ENCODE measurements around the gene OGFOD1.
"Not testable (repeated sequence)": the region's sequence is repeated elsewhere in the genome, so short reads cannot be mapped to it uniquely, and the experiment has no call there.

Gene OGFOD1

GRCh38 chr16:56481468-56482122 lies 30.2 kb downstream of the OGFOD1 start:
- DNase-seq = no peak

- no peak for DNase-seq
Measured at GRCh38 chr16:56482683-56483236, 31.4 kb downstream of the OGFOD1 start.

- DNase-seq = no peak
Measured at GRCh38 chr16:56483394-56483793, 32.0 kb downstream of the OGFOD1 start.

GRCh38 chr16:56488035-56488434 lies 36.7 kb downstream of the OGFOD1 start:
- no peak for DNase-seq

- not testable (repeated sequence) for DNase-seq
Measured at GRCh38 chr16:56488868-56489267, 37.5 kb downstream of the OGFOD1 start.

- no peak for DNase-seq
Measured at GRCh38 chr16:56491657-56492261, 40.4 kb downstream of the OGFOD1 start.

- DNase-seq = no peak
Measured at GRCh38 chr16:56493126-56493525, 41.8 kb downstream of the OGFOD1 start.

DNA sequence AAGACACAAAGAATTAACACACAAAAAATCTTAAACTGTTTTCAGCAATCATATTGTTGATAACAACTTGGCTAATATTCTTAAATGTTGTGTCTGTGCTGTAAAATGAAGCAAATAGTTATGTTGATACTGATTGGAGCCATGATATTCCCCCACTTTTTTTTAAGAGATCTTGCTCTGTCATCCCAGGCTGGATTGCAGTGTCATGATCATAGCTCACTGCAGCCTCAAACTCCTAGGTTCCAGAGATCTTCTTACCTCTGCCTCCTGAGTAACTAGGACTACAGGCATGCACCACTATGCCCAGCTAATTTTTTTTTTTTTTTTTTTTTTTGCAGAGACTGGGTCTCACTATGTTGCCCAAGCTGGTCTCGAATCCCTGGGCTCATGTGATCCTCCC lies 42.5 kb downstream of the OGFOD1 start:
- no peak for DNase-seq

DNA sequence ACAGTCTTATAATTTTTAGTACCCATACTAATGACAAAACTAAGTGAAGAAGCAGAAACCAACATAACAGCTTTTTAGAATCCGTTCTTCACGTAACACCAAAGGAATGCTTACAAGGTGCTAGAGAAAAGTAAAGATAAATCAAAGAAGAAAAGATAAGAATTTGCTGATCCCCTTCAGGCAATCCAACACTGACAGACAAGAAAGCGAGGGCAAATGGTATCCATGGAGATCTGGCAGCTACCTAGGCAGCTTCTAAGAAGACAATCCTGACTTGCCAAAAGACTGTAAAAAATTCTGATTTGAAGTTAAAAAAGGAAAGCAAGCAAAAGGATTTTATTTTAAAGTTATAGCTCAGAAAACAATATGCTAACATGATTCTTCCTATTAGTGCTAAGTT lies 53.8 kb downstream of the OGFOD1 start:
- DNase-seq = no peak

DNA sequence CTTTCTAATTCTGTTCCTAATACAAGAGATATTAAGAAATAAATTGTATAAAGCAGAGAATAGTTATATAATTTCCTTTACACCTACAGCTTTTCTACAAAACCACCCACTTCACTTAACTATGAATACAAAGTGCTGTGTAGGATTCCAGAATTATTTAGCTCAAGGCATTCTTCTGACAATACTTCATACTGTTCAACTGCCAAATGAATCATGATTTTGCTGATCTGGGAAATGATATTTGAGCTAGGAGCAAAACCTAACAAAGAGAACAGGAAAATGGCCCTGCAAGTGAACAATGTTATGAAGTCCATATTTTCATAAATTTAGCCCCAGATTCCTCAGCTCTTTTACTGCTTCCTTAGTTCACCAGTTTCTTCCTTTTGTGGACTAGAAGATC lies 55.6 kb downstream of the OGFOD1 start:
- no peak for DNase-seq

GRCh38 chr16:56510544-56510943 lies 59.2 kb downstream of the OGFOD1 start:
- DNase-seq = no peak

DNA sequence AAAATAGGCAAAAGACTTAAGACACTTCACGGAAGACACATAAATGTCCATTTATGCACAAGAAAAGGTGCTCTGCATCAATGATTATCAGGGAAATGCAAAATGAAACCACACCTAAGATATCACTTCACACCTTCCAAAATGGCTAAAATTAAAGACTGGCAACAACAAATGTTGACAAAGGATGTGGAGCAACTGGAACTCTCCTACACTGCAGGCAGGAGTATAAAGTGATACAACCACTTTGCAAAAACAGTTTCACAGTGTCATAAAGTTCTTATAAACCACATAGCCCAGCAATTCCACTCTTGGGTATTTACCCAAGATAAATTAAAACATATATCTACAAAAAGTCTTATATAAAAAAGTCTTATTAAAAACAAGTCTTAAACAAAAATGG lies 60.7 kb downstream of the OGFOD1 start:
- DNase-seq = no peak

GRCh38 chr16:56513091-56513490 lies 61.7 kb downstream of the OGFOD1 start:
- no peak for DNase-seq

- peak; percentile 47 for DNase-seq
Measured at GRCh38 chr16:56513972-56514371, 62.6 kb downstream of the OGFOD1 start.

DNA sequence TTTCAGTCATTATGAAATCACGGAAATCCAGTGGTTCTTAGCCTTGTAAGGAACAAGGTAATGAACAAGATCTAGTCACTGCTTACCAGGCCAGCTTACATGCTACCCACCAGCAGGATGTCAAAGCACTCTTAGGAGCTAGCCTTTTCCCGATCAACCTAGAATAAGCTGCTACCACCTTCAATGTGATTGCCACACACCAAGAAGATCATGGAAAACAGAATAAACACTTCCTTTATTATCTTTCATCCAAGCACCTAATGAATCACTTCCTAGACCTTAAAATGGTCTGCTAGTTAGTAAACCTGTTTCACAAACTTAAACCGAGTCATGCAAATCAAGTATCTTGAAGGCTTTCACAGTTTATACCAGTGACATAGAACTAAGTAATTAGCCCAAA lies 63.5 kb downstream of the OGFOD1 start:
- DNase-seq = no peak

- no peak for DNase-seq
Measured at GRCh38 chr16:56515665-56516064, 64.3 kb downstream of the OGFOD1 start.

- no peak for DNase-seq
Measured at GRCh38 chr16:56517206-56517605, 65.9 kb downstream of the OGFOD1 start.

- DNase-seq = no peak
Measured at GRCh38 chr16:56518425-56518824, 67.1 kb downstream of the OGFOD1 start.

DNA sequence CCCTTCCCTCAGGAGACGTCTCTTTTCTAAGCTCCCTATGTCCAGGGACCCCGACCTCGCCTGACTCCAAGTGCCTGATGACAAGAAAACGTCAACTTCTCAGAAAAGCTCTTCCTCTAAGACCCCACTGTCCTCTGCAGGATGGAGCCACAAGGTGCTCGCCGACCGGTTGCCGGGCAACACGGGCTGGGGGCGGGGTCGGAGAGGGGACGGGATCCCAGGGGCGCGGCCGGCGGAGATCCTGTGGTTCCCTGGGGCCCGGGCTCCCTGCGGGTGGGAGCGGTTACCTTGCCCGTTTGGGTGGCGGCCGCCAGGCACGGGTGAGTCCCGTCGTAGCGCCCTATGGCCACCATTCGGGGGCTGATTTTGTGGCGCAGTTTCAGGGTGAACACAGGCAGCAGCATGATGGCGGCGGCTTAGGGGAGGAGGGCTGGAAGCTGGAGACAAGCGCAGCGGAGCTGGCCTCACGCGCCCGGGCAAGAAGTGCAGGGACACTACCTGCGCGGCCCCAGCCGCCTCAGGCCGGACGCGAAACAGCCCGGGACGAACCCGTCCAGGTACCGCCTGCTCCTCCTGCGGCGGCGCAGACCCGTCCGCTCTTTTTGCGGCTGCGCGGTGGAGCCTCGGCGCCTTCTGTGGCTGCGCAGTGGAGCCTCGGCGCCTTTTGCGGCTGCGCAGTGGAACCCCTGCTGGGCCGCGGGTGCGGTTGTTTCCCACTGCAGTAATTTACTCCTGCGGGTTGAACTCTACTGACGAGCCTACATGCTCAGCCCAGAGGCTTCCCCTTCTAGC lies 68.3 kb downstream of the OGFOD1 start, which contains the start of gene BBS2:
TSS of gene BBS2 (minus strand) at position 566 of the 792 bp plus-strand sequence. CDS start at position 404, 162 bp downstream.
- peak; percentile 93 for DNase-seq

DNA sequence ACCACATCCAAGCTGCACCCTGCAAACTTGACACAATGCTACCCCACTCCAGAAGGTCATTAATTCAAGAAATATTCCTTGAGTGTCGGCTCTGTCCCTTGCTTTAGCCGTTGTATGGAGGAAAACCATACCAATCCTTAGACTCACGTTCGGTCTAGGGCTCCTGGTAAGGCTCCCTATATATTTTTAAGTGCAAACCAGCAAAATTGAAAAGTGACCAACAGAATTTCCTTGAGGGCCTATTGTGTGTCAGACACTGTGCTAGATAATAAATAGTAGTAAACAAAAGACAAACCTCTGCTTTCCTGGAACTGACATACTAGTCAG lies 68.9 kb downstream of the OGFOD1 start:
- no peak for DNase-seq

- no peak for DNase-seq
Measured at GRCh38 chr16:56525236-56525635, 73.9 kb downstream of the OGFOD1 start.
